ENCODE measurements around the gene SBNO2.
"Not testable (repeated sequence)": the region's sequence is repeated elsewhere in the genome, so short reads cannot be mapped to it uniquely, and the experiment has no call there.

DNA sequence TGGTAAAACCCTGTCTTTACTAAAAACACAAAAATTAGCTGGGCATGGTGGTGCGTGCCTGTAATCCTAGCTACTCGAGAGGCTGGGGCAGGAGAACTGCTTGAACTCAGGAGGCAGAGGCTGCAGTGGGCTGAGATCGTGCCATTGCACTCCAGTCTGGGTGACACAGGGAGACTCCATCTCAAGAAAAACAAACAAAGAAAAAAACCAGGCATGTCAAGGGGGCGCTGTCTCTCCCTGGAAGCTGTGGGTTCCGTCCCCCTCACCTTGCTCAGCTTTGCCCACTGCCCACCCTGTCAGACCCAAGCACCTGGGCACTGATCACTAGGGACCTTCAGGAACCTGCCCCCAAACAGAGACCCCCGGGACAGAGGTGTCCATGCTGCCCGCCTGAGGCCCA is 45.0 kb downstream of the SBNO2 start:
- TF ChIP-seq, protein P1, sequence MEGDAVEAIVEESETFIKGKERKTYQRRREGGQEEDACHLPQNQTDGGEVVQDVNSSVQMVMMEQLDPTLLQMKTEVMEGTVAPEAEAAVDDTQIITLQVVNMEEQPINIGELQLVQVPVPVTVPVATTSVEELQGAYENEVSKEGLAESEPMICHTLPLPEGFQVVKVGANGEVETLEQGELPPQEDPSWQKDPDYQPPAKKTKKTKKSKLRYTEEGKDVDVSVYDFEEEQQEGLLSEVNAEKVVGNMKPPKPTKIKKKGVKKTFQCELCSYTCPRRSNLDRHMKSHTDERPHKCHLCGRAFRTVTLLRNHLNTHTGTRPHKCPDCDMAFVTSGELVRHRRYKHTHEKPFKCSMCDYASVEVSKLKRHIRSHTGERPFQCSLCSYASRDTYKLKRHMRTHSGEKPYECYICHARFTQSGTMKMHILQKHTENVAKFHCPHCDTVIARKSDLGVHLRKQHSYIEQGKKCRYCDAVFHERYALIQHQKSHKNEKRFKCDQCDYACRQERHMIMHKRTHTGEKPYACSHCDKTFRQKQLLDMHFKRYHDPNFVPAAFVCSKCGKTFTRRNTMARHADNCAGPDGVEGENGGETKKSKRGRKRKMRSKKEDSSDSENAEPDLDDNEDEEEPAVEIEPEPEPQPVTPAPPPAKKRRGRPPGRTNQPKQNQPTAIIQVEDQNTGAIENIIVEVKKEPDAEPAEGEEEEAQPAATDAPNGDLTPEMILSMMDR (IDR thresholded peaks at IDR 0.05) = not testable (repeated sequence)
- TF ChIP-seq EP300, POLR2A (IDR thresholded peaks at IDR 0.05): not testable (repeated sequence)
